Measurements from ENCODE around the gene TGM4.
A peak's percentile ranks its signal among the peaks of the same experiment; 100 is the strongest.

TGM4 gene

DNA sequence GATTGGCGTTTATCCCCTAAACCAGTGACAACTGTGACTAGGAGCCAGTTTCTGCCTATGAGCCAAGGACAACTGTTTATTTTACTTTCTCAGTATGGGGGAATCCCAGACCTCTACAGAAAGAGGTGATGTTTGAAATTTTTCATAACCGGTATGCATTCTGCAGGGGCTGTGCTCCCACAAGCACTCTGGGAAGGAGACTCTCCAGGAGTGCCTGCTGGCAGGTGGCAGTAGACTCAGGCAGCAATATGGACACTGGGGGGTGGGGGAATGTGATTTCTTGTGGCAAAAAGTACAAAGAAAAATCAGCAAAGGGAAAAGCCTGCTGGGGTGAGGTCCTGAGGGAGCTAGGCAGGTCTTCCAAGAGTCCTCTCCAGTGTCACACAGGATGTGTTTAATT is 5.9 kb downstream of the TGM4 start:
- DNase-seq (ENCODE audit: low read depth), result no peak

DNA sequence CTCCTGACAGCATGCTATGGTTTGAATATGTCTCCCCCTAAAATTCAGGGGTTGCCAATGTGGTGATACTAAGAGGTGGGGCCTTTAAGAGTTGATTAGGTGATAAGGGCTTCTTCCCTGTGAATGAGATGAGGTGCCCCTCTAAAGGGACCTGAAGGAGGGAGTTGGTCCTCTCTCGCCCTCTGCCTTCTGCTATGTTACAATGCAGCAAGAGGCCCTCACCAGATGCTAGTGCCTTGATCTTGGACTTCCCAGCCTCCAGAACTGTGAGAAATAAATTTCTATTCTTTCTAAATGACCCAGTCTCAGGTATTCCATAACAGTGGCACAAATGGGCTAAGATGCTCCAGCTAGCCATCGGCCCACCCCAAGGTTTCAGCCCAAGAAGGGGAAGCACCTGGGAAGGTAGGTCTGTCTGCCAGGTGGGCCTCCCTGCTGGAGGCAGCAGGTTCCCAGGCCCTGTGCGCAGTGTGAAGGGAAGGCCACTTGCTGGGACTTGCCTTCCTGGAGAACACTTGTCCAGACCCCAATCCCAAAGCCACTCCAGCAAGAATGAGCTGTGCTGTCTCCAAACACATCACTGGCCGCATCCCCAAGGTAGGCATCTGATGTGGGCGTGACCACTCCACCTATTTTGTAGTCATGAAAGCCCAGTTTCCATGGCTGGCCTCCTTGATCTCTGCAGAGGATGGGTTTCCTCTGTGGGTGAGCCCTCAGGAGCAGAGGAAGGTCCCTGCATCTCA is 9.0 kb downstream of the TGM4 start:
- DNase-seq (ENCODE audit: low read depth), result no peak

DNA sequence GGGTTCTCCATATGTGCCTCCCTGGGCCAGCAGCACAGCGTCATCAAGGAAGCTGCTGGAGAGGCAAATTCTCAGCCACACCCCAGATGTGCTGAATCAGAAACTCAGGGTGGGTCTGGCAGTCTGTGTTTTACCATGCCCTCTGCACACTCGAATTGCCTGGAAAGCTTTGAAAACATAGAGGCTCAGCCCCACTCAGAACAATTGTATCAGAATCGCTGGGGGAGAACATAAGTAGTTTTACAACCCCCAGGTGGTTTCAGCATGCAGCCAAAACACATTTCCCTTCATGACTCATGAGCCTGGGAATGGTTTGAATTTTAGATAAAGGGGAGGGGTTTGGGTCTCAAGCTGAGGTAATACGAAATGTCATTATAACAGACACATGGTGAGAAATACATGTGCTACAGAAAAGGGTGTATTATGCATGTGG is 9.6 kb downstream of the TGM4 start:
- DNase-seq (ENCODE audit: low read depth), result peak; percentile 98

DNA sequence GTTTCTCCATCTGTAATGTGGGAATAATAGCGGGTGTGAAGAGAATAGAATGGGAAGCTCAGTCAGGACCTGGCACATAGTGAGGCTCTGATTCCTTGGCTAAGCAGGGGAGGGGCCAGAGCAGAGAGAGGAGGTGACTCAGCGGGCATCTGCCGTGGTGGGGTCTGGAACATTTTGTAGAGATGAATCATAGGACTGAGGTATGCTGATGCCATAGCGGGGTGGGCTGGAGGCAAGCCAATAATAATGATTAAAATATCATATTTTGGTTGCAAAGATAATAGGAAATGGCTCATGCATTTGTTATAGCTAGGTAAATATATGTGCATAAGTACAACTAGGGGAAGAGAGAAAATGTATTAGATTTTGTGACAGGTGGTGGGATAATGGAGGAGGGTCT is 11.2 kb downstream of the TGM4 start:
- DNase-seq (ENCODE audit: low read depth), result peak; percentile 95

DNA sequence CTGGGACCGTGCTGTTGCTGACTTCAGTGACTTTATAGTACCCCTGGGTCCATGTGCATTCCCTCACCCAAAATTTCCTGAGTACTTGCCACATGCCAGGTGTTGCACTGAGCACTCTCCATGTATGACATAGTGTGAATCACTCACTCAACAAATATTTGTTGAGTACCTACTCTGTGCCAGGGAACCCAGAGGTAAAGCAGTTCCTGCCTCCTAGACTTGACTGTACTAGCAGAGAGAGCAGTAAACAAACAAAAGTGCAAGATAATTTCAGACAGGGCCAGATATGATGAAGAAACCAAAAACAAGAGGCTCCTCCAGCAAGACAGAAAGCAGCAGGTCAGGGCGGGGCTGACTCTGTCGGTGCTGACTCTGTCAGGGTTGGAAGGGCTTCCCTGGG is 12.2 kb downstream of the TGM4 start:
- DNase-seq (ENCODE audit: low read depth), result no peak

DNA sequence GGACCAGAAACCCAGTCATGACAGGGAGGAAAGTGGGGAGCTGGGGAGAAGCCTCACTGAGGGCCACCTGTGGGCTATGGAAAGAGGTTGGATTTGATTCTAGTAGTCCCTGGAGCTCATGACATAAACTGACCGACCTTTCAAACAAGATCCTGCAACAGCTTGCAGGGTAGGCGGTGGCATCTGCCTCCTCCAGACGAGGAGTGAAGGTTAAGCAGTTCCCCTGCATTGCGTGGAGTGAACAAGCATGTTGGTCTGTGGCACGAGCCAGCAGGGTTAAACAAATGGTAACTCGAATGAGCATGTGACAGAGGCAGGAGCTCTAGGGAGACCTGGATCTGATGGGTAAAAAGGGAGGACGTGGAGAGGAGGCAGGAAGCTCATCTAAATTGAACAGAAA is 12.7 kb downstream of the TGM4 start:
- DNase-seq (ENCODE audit: low read depth), result no peak

DNA sequence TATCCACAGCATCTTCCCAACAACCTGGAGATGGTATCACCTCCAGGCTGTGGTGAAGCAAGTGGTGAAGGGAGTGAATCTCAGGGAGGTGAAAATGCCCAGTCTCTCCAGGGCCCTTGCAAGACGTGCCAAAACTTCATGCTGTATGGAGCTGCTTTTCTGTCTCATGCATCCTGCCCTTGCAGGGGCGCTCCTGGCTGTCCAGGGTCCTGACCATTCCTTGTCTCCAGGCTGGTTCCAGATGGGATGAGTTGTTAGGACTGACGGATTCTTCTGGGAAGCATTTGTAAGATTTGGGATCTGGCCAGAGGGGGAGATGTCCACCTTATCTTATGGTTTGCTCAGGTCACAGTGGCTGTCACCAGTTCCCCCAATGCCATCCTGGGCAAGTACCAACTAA is 15.8 kb downstream of the TGM4 start:
- no peak for DNase-seq (ENCODE audit: low read depth)

DNA sequence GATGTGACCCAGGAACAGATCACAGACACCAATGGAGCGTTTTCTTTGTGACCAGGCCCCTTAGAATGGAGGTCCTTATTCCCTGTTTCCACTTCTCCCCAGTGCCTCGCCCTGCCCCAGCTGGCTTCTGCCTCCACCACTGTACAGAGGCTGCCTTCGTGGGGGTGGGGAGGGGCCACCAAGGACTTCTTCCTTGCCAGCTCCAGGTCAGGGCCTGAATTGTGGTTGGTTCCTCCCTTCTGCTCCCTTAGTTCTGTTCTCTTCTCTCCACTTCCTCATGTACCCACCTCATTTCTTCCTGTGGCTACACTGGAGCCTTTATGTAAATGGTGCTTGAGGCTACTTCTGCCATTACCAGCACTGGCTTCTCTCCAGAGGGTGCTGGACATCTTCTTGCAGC is 16.4 kb downstream of the TGM4 start:
- no peak for DNase-seq (ENCODE audit: low read depth)

DNA sequence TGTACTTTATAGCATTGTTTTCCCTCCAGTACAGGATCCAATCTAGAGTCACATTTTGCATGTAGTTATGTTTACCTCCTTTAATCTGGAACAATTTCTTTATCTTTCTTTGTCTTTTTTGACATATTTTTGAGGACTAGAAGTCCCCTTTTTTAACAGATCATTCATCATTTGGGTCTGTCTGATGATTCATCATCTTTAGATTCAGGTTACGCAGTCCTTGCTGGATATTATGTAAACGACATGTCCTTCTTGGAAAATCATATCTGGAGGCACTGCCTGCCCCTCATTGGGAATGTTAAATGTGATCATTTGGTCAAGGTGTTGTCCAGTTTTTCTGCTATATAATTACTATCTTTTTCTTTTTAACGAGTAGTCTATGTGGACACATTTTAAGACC is 18.3 kb downstream of the TGM4 start:
- DNase-seq (ENCODE audit: low read depth), result no peak

DNA sequence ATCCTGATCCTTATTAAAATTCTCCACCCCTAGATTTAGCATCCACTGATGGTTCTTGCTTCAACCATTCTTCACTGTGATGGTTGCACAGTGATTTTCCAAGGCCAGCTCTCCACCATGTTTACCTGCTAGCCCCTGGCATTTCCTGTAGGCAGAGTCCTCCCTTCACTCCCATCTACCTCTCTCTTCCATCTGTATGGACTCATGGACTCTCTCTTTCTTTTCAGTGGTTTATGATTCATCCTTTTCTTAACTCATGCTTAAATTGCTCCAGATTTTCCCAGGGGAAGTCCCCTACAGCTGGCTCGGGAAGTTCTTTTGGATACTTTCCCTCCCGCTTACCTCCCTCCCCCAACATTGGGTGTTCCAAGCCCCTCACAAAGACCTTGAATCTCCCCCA is 18.7 kb downstream of the TGM4 start:
- peak; percentile 63 for DNase-seq (ENCODE audit: low read depth)

DNA sequence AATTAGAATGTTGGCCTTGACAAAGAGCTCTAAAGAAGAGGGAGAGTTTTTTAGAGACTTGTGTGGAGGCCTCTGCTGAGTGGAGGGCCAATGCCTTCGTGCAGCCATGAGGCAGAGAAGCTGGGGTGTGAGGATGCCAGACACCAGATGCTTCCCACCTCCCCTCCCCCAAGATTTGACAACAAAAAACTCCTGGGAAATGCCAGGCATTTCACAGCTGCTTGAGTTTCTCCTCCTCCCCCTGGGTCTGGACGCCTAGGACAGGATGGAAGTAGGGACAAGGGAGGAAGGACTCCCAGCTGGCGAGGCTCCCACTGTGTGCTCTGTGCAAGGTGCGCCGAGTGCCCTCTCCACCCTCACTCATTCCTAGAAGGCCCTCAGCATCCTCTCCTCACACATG is 20.1 kb downstream of the TGM4 start:
- DNase-seq (ENCODE audit: low read depth), result no peak

DNA sequence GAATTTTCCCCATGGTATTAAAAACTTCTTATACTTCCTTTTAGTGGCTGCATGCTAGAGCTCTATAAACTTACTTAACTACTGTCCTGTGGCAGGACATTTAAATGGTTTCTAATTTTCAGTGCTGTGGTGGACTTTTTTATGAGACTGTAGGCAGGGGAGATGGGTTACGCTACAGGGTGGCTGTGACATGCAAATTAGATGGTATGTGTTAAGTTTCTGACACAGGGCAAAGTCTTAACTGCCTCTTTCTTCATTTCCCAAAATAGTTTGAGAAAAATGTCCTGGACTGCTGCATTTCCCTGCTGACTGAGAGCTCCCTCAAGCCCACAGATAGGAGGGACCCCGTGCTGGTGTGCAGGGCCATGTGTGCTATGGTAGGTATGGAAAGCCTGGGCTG is 22.0 kb downstream of the TGM4 start:
- no peak for DNase-seq (ENCODE audit: low read depth)

DNA sequence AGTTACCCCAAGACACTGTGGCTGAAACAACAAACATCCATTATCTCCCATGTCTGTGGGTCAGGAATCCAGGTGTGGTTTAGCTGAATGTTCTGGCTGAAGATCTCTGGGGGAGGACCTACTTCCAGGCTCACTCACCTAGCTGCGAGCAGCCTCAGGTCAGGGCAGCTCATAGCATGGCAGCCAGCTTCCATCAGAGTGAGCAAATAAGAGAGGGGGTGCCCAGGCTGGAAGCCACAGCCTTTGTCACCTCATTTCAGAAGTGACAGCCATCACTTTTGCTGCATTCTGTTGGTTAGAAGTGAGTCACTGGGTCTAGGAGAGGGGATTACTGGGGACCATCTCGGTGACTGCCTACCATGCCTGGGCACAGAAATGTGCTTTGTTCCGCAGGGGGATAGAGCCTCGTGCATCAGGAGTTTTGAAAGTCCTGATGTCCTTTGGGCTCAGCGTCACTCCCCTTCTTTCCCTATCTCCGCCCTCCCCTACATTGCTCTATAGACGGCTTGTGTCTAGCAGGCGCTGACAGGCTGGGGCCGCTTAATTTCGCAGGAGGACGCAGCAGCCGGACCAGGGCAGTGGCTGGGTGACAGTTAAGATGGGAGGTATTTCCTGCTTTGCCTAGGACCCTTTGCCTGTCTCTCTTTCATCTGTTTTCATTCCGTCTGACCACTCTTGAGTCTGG is 25.4 kb downstream of the TGM4 start:
- no peak for DNase-seq (ENCODE audit: low read depth)

DNA sequence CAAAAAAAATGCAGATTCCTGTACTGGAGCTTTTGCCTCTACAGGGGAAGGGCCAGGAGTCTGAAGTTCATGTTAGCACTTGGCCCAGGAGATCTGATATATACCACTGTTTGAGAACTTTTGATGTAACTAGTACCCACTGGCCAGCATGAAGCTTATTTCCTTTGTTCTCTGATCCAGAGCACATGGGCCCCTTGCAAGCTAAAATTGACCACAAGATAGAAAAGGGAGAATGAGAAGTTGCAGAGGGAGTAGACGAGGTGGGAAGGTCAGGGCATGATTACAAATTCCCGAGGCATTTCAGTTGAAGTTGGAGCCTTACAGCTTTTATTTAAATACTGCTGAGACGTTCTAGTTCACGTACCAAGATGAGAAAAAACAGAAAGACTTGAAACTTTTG is 28.2 kb downstream of the TGM4 start:
- no peak for DNase-seq (ENCODE audit: low read depth)

DNA sequence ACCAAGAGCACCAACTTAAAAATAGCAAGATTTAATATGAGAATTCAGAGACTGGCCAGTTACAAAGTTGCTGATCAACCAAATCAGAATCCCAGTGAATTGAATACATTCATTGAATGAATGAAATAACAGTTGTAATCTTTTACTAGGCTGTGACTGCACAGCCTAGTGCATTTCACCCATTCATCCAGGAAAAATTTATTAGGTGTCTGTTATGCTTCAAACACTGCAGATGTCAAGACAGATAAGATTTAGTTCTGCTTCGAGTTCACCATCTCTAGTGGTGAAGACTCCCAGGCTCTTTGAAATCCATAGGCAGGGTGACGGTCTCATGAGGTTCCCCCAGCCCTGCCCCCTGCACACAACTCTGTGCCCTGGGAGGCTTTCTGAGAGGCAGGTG is 28.9 kb downstream of the TGM4 start:
- no peak for DNase-seq (ENCODE audit: low read depth)

DNA sequence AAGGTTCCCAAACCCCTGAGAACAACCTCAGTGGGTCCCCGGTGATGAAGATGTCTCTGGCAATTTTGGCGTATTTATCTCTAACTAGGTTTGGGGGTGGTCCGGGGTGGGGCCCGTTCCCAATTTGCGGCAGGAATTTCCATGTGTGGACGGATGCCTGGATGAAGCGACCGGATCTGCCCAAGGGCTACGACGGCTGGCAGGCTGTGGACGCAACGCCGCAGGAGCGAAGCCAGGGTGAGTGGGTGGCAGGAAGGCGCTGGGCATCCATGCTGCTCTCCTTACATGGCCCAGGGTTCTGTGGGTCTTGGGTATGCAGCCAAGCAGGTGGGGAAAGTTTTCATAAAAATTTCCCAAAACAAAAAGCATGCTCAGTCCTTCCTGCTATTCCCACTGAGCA is 29.3 kb downstream of the TGM4 start:
- DNase-seq (ENCODE audit: low read depth), result no peak

DNA sequence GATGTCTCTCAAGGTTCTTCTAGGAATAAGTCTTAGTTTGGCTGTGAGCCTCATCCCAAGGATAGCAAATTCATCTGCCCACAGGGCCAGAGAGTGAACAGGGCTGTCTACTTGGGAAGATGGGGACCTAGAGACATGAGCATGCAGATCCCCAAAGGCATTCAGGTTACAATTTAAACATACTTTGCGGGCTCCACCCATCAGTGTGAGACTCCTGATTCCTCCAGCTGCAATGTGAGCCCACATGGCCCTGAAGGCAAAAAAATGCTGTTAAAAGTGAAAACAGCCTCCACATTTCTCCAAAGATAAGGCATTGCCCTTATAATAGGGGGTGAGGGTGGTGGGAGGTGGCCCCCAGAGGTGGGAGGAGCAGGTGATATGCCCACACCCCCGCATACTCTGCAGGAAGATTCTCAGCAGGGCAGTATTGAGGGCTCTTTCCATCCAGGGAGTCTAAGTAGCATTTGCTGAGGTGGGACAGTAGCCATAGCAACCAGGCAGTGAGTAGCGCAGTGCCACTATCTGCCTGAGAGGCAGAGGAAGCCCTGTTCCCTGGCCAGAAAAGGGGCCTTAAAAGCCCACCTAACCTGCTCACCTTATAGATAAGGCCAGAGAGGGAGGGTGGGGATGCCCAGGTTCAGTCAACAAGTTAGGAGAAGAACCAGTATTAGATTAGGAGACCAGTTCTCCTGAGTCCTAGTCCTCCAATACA is 31.2 kb downstream of the TGM4 start:
- DNase-seq (ENCODE audit: low read depth), result no peak

DNA sequence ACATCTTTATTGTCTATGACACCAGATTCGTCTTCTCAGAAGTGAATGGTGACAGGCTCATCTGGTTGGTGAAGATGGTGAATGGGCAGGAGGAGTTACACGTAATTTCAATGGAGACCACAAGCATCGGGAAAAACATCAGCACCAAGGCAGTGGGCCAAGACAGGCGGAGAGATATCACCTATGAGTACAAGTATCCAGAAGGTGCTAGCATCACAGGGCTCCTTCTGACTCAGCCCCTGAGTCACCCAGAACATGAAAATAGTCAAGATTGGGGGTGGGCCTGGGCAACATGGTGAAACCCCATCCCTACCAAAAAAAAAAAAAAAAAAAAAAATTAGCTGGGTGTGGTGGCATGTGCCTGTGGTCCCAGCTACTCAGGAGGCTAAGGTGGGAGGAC is 32.6 kb downstream of the TGM4 start:
- DNase-seq (ENCODE audit: low read depth), result no peak

DNA sequence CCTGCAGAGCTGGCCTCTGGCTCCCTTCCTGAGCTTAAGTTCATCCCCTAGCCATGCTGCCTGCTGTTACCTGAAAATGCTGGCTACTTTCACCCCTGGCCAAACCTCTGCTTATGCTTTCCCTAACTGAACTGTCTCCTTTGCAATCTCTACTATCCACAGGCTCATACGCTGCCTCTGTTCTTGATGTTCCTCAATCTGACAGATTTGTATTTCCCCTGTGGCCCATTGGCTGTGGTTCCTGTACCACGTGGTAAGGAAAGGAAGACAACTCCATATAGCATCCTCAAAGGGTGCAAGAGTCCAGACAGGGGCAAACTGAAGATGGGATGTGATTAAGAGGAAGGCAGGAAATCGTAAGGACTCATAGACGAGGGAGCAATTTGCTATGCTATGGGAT is 33.2 kb downstream of the TGM4 start:
- no peak for DNase-seq (ENCODE audit: low read depth)

DNA sequence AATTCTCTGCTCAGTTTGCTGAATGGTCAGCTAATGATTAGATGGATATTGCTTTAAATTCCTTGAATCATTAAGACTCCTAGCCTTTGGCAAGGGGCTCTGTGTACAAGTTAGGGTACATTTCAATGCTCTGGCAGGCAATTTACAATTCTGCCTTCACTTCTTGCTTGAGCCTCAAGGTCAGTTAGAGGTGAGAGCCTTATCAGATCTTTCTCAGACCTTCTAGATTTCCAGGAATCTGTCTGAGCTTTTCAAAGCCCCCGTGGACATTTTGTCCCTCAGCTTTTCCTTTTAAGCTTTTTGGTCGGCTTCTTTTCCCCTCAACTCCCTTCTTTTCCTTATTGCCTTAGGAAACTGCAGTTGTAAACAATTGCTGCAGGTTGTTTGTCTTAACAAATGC is 34.7 kb downstream of the TGM4 start:
- DNase-seq (ENCODE audit: low read depth), result no peak

DNA sequence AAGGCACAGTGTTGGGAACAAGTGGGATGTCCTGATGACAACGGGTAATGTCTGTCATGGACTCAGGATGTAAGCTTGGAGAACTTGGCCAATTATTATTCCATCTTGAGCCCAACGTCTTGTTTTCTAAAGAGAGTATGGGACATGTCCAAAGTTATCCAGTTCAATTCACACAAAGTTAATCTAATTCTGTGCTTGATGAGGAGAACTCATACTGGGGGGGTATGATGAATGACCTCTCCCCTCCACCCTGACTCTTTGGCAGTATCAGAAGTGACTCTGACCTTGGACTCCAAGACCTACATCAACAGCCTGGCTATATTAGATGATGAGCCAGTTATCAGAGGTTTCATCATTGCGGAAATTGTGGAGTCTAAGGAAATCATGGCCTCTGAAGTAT is 36.3 kb downstream of the TGM4 start:
- no peak for DNase-seq (ENCODE audit: low read depth)

DNA sequence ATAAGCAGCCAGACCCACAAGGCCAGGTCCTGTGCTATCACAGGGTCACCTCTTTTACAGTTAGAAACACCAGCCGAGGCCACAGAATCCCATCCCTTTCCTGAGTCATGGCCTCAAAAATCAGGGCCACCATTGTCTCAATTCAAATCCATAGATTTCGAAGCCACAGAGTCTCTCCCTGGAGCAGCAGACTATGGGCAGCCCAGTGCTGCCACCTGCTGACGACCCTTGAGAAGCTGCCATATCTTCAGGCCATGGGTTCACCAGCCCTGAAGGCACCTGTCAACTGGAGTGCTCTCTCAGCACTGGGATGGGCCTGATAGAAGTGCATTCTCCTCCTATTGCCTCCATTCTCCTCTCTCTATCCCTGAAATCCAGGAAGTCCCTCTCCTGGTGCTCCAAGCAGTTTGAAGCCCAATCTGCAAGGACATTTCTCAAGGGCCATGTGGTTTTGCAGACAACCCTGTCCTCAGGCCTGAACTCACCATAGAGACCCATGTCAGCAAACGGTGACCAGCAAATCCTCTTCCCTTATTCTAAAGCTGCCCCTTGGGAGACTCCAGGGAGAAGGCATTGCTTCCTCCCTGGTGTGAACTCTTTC is 39.6 kb downstream of the TGM4 start:
- DNase-seq (ENCODE audit: low read depth), result peak; percentile 32

DNA sequence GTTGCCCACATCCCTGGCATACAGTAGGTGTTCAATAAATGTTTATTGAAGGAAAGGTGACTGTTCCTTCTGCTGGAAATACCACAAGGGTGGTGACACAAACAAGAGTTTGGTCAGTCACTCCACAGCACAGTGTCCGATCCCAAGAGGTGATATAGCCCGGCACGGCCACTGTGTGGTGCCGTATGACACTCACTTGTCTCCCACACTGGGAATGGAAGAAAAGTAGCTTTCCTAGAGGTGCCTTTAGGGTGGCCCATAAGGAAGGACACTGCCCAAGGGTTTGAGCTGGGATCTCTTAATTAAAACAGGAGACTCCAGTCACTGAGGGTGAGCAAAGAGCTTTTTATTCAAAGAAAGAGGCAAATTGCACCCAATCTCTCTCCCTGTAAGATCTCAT is 40.5 kb downstream of the TGM4 start:
- no peak for DNase-seq (ENCODE audit: low read depth)
